Head of caudate nucleus (tissue), 42 donors: ENCODE measurements around the gene SRA1.

ENCODE experiments used
- DNase-seq, 42 donors: peaks; one replicate each; pipeline versions ENCODE4 v3.0.0 to v3.0.0-alpha.2; 2020 to 2021; ENCODE audit warnings: mixed read lengths in 7 of 42
- intact Hi-C: fragments of 100-400 bp; cut with DNase I; formaldehyde crosslinking; loops from one replicate; pipeline ENCODE4 v1.15.0; 2022

SRA1 gene

DNA sequence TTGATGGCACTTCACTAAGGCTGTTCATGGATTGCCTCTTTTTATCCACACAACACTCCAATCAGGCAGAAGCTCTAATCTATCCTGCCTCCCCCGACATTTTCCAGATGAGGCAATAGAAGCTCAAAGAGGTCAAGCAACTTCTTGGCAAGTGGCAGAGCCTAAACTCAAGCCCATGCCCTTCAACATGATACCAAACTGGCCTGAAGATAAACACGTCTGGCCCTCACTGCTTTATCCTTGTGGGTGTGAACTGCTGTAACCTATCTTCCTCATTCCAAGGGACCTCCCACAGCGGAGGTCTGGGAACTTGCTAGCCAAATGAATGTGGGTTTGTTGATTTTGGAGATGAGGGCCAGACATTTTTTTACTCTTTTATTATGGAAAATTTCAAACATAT lies 16.9 kb upstream of the SRA1 start:
- no peak for DNase-seq
- intact Hi-C loops, result no loop called here

DNA sequence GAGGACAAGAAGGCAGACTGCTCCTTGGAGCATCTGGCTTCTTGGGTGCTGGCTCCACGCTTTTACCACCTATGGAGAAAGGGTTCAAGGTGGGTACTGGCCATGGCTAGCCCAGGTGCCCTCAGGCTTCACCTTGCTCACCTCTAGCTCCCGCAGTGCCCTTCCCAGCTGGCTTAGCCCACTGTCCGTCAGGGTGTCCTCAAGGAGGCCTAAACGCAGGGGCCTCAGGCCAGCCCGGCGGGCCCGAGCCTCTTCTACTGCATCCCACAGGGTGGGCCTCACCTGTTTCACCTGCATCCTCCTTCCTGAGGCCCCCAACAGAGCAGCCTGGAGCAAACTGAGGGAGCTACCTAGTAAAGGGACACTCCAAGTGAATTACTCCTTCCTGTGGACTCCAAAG lies 16.4 kb upstream of the SRA1 start:
- intact Hi-C loops, result no loop called here
- no peak for DNase-seq

DNA sequence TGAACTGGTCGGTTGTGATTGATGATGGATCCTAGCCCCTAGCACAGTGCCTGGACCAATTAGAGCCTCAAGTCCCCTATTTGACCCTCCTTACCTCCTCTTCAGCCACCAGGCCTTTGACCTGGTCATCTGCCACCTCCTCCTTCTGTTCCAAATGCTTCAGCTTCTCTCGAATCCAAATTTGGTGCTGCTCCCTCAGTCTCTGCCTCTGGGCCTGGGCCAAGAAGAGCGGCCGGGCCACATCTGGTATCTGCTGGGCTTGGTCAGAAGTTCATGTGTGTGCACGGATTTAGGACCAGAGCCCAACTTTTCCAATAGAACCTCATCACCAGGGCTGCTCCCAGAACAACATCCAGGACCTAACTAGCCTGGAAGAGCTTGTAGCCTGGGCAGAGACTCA lies 13.8 kb upstream of the SRA1 start:
- DNase-seq, result peak in 1 of 42 donors; percentile 12
- intact Hi-C loops, result no loop called here

DNA sequence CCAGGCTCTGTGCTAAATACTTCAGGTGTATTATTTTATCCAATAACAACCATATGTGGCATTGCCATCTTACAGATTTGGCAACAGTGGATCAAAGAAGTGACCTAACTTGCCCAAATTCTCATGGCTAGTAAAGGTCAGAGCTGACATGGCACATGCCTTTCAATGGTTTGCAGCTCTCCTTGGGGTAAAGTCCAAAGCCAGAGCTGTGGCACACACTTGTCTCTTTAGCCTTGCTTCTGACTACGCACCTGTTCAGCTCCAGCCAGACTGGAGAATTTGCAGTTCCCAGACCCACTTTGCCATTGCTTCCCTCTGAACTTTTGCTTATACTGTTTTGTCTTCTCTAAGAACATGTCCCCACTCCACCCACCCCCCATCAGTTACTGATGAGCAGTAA lies 13.2 kb upstream of the SRA1 start:
- peak in 1 of 42 donors; percentile 4 for DNase-seq
- intact Hi-C loops, result no loop called here

DNA sequence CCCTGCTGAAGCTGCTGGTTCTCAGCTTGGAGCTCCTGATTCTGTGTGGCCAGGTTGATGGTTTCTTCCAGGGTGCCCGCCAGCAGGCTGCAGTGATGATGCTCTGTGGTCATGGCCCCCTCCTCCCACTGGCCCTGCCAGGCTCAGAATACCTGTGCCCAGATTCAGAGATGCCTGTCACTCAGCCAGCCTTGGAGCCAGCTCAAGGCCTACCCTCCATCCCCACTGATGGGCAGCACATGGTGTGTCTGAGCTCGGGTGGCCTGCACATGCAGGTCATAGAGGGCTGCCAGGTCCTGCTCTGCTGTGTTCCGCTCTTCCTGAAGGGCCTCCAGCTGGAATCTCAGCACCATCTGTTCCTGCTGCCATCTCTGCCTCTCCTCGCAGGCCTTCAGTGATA lies 12.8 kb upstream of the SRA1 start:
- peak in 1 of 42 donors; percentile 40 for DNase-seq
- intact Hi-C loops, result no loop called here

DNA sequence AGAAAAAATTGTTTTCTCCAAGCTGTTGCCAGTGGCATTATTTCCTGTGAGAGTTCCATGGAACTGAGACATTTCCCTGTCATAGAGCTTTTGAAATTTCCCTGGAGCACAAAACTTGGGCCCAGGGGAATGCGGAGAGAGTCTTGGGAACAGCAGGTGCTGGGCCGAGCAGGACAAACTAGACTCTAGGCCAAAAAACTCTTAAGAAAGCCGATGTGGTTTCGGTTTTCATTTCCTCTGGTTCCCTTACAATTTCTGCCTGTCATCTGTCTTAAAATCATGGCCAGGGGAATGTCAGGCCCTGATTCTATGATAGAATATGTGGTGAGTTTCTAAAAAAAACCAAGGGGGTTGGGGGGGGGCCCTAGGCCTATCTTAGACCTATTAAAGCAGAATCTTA lies 11.9 kb upstream of the SRA1 start:
- intact Hi-C loops, result loop anchor here (5.0 to 10.0 kb wide), 2 partner anchors 68 to 126 kb away; partner anchors contain the start of genes HARS1, HARS2 and TMCO6
- peak in 1 of 42 donors; percentile 10 for DNase-seq

DNA sequence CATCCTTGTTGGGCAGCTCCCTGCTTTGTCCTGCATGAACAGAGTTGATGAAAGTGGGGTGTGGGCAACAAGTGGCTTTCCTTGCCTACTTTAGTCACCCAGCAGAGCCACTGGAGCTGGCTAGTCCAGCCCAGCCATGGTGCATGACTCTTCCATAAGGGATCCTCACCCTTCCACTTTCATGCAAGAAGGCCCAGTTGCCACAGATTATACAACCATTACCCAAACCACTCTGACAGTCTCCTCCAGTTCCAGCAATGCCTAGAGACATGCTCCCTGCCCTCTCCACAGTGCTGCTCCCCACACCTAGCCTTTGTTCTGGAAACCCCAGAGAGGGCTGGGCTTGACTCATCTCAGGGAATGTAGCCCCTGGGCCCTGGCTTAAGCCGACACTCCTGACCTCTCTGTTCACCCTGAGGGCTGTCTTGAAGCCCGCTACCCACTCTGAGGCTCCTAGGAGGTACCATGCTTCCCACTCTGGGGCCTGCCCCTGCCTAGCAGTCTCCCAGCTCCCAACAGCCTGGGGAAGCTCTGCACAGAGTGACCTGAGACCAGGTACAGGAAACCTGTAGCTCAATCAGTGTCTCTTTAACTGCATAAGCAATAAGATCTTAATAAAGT lies 11.3 kb upstream of the SRA1 start:
- intact Hi-C loops, result loop anchor here (5.0 to 10.0 kb wide), 2 partner anchors 69 to 126 kb away; partner anchors contain the start of genes HARS1, HARS2 and TMCO6
- peak in 1 of 42 donors; percentile 39 for DNase-seq

DNA sequence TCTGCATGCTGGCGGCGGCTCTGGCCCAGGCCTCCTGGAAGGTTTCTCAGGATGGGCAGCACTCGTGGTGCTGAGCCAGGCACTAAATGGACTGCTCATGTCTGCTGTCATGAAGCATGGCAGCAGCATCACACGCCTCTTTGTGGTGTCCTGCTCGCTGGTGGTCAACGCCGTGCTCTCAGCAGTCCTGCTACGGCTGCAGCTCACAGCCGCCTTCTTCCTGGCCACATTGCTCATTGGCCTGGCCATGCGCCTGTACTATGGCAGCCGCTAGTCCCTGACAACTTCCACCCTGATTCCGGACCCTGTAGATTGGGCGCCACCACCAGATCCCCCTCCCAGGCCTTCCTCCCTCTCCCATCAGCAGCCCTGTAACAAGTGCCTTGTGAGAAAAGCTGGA lies 10.6 kb upstream of the SRA1 start:
- DNase-seq, result peak in 1 of 42 donors; percentile 34
- intact Hi-C loops, result loop anchor here (5.0 to 10.0 kb wide), 2 partner anchors 69 to 127 kb away; partner anchors contain the start of genes HARS1, HARS2 and TMCO6

DNA sequence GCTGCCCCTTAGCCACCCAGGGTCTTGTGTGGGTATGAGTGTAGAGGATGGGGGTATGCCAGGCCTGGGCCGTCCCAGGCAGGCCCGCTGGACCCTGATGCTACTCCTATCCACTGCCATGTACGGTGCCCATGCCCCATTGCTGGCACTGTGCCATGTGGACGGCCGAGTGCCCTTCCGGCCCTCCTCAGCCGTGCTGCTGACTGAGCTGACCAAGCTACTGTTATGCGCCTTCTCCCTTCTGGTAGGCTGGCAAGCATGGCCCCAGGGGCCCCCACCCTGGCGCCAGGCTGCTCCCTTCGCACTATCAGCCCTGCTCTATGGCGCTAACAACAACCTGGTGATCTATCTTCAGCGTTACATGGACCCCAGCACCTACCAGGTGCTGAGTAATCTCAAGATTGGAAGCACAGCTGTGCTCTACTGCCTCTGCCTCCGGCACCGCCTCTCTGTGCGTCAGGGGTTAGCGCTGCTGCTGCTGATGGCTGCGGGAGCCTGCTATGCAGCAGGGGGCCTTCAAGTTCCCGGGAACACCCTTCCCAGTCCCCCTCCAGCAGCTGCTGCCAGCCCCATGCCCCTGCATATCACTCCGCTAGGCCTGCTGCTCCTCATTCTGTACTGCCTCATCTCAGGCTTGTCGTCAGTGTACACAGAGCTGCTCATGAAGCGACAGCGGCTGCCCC lies 10.0 kb upstream of the SRA1 start:
- DNase-seq, result no peak
- intact Hi-C loops, result loop anchor here (5.0 to 10.0 kb wide), 2 partner anchors 70 to 128 kb away; partner anchors contain the start of genes HARS1, HARS2 and TMCO6

DNA sequence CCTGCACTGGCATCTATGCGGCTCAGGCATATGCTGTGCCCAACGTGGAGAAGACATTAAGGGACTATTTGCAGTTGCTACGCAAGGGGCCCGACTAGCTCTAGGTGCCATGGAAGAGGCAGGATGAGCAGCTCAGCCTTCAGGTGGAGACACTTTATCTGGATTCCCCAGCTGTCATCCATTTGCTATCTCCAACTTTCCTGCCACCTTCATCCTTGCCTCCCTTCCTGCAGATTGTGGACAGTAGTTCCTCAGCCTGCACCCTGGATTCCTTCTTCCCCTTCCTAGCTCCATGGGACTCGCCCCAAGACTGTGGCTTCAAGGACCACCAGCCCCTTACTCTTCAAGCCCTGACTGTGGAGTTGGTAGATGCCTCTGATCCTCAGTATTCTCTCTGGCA lies 9.4 kb upstream of the SRA1 start:
- intact Hi-C loops, result loop anchor here (5.0 to 10.0 kb wide), 2 partner anchors 71 to 128 kb away; partner anchors contain the start of genes HARS1, HARS2 and TMCO6
- DNase-seq, result no peak

DNA sequence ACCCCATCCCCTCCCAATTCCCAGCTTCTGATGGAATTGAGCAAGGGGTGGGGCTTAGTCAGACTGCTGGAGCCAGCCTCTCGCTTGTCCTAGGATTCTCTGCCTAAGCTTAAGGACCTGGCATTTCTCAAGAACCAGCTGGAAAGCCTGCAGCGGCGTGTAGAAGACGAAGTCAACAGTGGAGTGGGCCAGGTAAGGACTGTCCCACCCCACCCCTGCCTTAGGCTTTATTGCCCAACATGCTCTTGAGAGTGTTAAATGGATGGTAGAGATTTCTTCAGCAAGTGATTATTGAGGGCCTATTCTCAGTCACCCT lies 8.5 kb upstream of the SRA1 start:
- intact Hi-C loops, result loop anchor here (5.0 to 10.0 kb wide), 2 partner anchors 72 to 129 kb away; partner anchors contain the start of genes HARS1, HARS2 and TMCO6
- no peak for DNase-seq

DNA sequence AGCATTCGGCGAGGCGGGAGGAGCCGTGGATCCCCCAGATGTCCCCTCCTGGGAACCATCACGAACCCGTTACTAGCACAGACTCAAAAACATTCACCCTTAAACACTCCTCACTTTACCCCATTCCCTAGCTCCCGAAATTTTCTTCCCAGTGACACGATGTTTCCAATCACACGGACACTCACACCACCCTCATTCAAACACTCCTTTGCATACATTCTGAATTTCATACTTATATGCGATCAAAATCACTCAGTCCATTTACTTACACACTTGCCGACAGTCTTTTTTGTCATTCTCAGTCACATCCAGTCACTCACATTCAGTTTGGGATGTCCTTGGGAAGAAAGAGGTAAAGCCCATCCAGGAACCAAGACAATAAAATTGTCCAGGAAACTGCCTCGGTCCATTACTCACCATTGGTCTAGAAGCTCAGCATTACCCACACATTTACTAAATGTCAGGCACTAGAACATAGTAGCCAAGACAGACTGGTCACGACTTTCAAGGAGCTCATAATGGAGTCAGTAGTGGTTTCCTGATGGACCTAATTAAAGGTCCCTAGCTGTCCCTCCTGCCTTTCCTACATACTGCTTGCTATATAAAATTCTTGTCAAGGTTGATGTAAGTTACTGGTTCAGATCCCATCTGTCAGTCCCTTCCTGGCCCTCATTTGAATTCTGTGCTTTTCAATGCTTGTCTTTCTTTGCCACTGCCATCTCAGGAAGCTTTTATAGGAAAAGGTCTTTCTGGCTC lies 7.9 kb upstream of the SRA1 start:
- DNase-seq, result no peak
- intact Hi-C loops, result loop anchor here (5.0 to 10.0 kb wide), 2 partner anchors 72 to 130 kb away; partner anchors contain the start of genes HARS1, HARS2 and TMCO6

DNA sequence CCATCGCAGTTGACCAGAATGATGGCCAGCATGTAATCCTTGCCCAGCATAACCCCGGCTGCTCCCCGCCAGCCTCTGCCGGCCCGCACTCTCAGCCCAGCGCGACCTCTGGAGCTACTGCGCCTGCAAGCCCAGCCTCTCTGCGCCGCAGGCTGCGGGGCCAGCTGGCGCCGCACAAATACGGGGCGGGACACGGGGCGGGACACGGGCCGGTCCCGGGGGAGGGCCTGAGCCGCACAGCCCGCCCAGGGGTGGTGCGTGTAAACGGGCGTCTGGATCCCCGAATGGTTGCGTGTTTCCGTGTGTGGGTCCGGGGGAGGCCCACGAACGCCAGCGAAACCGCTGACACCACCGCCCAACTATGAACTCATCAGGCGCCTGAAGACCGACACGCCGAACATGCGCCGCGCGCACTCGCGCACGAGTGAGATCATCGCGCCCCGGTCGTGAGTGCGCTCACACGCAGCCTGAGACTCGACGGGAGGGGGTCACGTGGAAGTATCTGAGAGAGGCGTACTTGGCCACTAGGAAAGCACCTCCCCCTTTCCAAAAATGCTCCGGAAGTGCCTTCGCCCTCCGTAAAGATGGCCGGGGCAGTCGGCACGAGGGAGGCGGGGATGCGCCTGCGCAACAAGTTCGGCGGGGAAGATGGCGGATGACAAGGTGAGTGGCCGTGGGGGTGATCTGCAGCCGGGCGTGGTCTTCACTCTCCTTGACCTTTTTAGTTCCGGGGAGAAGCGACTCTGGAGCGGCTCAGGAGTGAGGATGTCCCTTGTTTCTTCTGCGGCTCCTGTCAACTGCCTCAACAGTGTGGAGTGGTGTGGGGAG lies 7.1 kb upstream of the SRA1 start, which contains the start of the genes APBB3 and SLC35A4:
TSS of gene APBB3 (minus strand) at position 403 of the 828 bp plus-strand sequence. CDS start at position 50, 353 bp downstream.
TSS of gene SLC35A4 (plus strand) at position 633 of the 828 bp plus-strand sequence. CDS start 2,342 bp downstream, outside the sequence.
- DNase-seq, result peak; percentile 94 to 99 (median 98)
- intact Hi-C loops, result loop anchor here (5.0 to 10.0 kb wide), 3 partner anchors 73 to 130 kb away; partner anchors contain the start of genes HARS1, HARS2, IK and NDUFA2

DNA sequence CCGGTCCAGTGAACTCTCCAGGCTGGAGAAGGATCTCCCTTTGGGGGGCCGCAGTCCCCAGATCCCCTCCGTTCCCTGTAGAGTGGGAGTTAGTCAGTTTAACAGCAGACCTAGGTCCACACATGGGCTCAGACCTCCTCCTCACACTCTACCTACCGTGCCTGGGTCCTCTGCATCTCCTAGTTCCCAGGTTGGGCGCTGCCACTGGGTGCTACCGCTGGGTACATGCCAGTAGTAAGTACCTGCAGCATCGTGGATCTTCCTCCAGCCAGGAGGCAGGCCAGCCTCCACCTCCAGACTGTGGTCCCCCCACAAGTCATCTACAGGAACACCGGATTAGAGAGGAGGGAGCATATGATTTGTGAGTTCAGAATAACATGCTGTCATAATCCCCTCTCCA lies 6.3 kb upstream of the SRA1 start:
- DNase-seq, result peak in 4 of 42 donors; percentile 33 to 55 (median 40)
- intact Hi-C loops, result loop anchor here (5.0 to 10.0 kb wide), 2 partner anchors 84 to 131 kb away; partner anchors contain the start of genes HARS1, HARS2, IK and NDUFA2

DNA sequence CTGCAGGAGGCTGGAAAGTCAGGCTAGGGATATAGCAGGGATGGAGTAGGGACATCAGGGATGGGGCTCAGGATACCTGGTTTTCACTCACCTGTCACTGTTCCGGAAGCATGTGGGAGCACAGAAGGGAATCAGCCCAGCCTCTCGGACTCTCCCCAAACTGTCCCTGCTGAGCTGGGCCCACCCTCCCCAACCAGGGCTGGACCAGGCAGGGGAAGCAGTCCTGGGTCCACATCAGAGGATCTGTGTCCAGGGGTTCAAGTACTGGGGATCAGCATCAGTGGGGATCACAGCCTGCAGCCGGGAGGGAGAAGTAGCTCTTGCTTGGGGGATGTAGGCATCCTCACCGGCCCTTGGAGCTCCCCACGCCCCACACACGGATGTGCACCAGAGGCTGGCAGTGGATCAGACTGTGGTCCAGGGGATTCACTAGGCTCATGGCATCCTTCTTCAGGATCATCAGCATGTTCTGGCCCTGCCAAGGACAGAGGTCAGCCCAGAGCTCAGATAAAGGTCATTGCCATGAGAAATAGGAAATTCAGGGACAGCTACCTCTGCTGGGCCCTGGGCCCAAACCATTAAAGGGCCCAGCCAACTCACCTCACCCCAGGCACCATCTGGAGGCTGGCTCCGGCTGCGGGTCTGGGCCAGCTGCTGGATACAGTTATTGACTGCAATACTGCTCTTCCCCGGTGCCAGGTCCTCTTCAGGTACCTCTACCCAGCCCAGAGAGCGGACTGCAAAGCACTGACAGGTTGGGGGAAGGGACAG lies 4.7 kb upstream of the SRA1 start:
- peak in 1 of 42 donors; percentile 20 for DNase-seq

DNA sequence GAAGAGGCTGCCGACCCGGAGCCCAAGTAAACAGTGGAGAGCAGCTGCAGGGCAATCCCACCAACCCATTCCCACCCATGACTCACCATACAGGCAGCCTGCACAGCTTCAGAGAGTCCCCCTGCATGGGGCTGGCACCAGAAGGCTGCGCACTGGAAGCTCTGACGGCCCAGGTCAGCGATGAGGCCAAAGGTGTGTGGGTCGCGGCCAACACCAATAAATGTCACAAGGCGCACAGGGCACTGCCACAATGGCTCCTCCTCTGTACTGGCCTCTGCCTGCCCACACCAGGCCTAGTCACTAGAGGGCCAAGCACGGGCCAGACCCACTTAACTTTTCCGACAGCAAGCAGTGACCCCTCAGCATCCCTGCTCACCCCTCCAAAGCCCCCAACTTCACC lies 3.0 kb upstream of the SRA1 start:
- DNase-seq, result peak in 1 of 42 donors; percentile 26
- intact Hi-C loops, result loop anchor here (5.0 to 10.0 kb wide), 2 partner anchors 87 to 135 kb away; partner anchors contain the start of genes HARS1, HARS2, IK and NDUFA2

More for the DNA sequence above, 4.7 kb upstream of the SRA1 start:
- intact Hi-C loops, result loop anchor here (5.0 to 10.0 kb wide), 2 partner anchors 85 to 133 kb away; partner anchors contain the start of genes HARS1, HARS2, IK and NDUFA2

DNA sequence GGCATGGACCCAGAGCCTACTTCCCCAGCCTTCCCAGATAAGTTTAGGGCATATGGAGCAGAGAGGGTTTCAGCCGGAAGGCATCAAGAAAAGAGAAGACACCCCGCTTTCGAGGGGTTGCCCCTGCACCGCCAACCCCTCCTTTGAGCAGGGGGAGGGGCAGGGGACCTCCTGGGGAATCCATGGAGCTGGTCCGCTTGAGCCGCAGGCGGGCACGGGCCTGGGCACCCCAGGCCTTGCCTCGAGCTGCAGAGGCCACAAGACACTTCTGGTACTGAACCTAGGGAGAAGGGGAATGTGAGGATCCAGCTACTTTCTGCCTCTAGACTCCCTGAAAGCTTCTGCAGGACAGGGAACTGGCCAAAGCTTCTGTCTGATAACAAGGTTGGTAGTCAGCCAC lies 1.3 kb upstream of the SRA1 start:
- peak in 1 of 42 donors; percentile 22 for DNase-seq

More for the DNA sequence above, 1.3 kb upstream of the SRA1 start:
- intact Hi-C loops, result no loop called here
